WTC11 (cell line): ENCODE measurements around the gene APOL2. TPM values are rescaled to one million over a fixed set of nuclear protein-coding genes. Genes with fewer than 3 reads are reported as not detected.

Experiments
- ATAC-seq: fragments of 200-7000 bp; cut with Tn5 transposase; 2 replicates; pipeline ENCODE4 v1.10.0; 2021; ENCODE audit warnings: mild to moderate bottlenecking, moderate library complexity
- CTCF ChIA-PET: fragments of 300-600 bp; sonication (Branson Sonifier 250); formaldehyde crosslinking; loops from one replicate; lab custom pipeline; 2021; ENCODE audit warnings: antibody characterized with exemption; lab: Charles Lee
- POLR2A ChIA-PET: fragments of 350-600 bp; sonication (Branson Sonifier 250); formaldehyde crosslinking; loops from one replicate; lab custom pipeline; 2021; ENCODE audit warnings: antibody characterized with exemption; lab: Charles Lee
- DNase-seq: peaks from one replicate; pipeline ENCODE4 v3.0.0; 2021; ENCODE audit warnings: low spot score
- H3K27ac Mint-ChIP-seq: 2 replicates; pipeline ENCODE4 v1.8.0; 2021; ENCODE audit warnings: mixed read lengths
- H3K27me3 Mint-ChIP-seq: 2 replicates; pipeline ENCODE4 v1.8.0; 2021; ENCODE audit warnings: low read depth, mild to moderate bottlenecking, moderate library complexity, mixed read lengths
- H3K36me3 Mint-ChIP-seq: 2 replicates; pipeline ENCODE4 v1.8.0; 2021; ENCODE audit warnings: mixed read lengths
- H3K4me1 Mint-ChIP-seq: 2 replicates; pipeline ENCODE4 v1.8.0; 2022; ENCODE audit warnings: mixed read lengths
- H3K4me3 Mint-ChIP-seq: 2 replicates; pipeline ENCODE4 v1.8.0; 2021; ENCODE audit warnings: mild to moderate bottlenecking, moderate library complexity, mixed read lengths
- H3K9me3 Mint-ChIP-seq: 2 replicates; pipeline ENCODE4 v1.8.0; 2021; ENCODE audit warnings: mixed read lengths
- ATF3 ChIP-seq: sonication (generic); formaldehyde crosslinking; conservative IDR thresholded peaks from 2 replicates; pipeline ENCODE4 v1.8.1; 2022; ENCODE audit warnings: mild to moderate bottlenecking, missing genetic modification reagents
- CREM ChIP-seq: sonication (generic); formaldehyde crosslinking; IDR thresholded peaks from 2 replicates; pipeline ENCODE4 v1.8.1; 2022; ENCODE audit warnings: mild to moderate bottlenecking, missing genetic modification reagents, moderate library complexity
- ETV6 ChIP-seq: sonication (generic); formaldehyde crosslinking; IDR thresholded peaks from 2 replicates; pipeline ENCODE4 v1.8.1; 2022; ENCODE audit warnings: mild to moderate bottlenecking, missing genetic modification reagents
- FOXP1 ChIP-seq: sonication (generic); formaldehyde crosslinking; IDR thresholded peaks from 2 replicates; pipeline ENCODE4 v1.8.0; 2022; ENCODE audit warnings: missing genetic modification reagents, mild to moderate bottlenecking, moderate library complexity, borderline replicate concordance
- JUN ChIP-seq: sonication (generic); formaldehyde crosslinking; IDR thresholded peaks from 2 replicates; pipeline ENCODE4 v1.8.0; 2023; ENCODE audit warnings: mild to moderate bottlenecking, missing genetic modification reagents
- MLX ChIP-seq: sonication (generic); formaldehyde crosslinking; IDR thresholded peaks from 2 replicates; pipeline ENCODE4 v1.8.1; 2023; ENCODE audit warnings: mild to moderate bottlenecking, missing genetic modification reagents, moderate library complexity
- NFE2L1 ChIP-seq: sonication (generic); formaldehyde crosslinking; IDR thresholded peaks from 2 replicates; pipeline ENCODE4 v1.8.1; 2023; ENCODE audit warnings: missing genetic modification reagents
- NFYB ChIP-seq: sonication (generic); formaldehyde crosslinking; conservative IDR thresholded peaks from 2 replicates; pipeline ENCODE4 v1.8.0; 2022; ENCODE audit warnings: low read depth, missing genetic modification reagents
- RELA ChIP-seq: sonication (generic); formaldehyde crosslinking; IDR thresholded peaks from 2 replicates; pipeline ENCODE4 v1.8.1; 2022; ENCODE audit warnings: missing genetic modification reagents, mild to moderate bottlenecking, borderline replicate concordance
- SP1 ChIP-seq: sonication (generic); formaldehyde crosslinking; conservative IDR thresholded peaks from 2 replicates; pipeline ENCODE4 v1.8.1; 2022; ENCODE audit warnings: missing genetic modification reagents
- USF1 ChIP-seq: sonication (generic); formaldehyde crosslinking; IDR thresholded peaks from 2 replicates; pipeline ENCODE4 v1.8.0; 2022; ENCODE audit warnings: mild to moderate bottlenecking, missing genetic modification reagents
- ZNF138 ChIP-seq: sonication (generic); formaldehyde crosslinking; conservative IDR thresholded peaks from 2 replicates; pipeline ENCODE4 v1.8.1; 2022; ENCODE audit warnings: mild to moderate bottlenecking, moderate library complexity, missing genetic modification reagents
- ZNF317 ChIP-seq: sonication (generic); formaldehyde crosslinking; IDR thresholded peaks from 2 replicates; pipeline ENCODE4 v1.8.1; 2023; ENCODE audit warnings: low read depth, mild to moderate bottlenecking, moderate library complexity, missing genetic modification reagents, borderline replicate concordance
- ZNF423 ChIP-seq: fragments of 250-450 bp; sonication (Bioruptor Pico); IDR thresholded peaks from 2 replicates; pipeline ENCODE4 v2.1.2; 2022; ENCODE audit warnings: mild to moderate bottlenecking, moderate library complexity
- ZNF532 ChIP-seq: fragments of 250-450 bp; sonication (Bioruptor Pico); IDR thresholded peaks from 2 replicates; pipeline ENCODE4 v1.9.0; 2021; ENCODE audit warnings: mild to moderate bottlenecking, borderline replicate concordance
- ZSCAN18 ChIP-seq: fragments of 250-450 bp; sonication (Bioruptor Pico); IDR thresholded peaks from 2 replicates; pipeline ENCODE4 v2.1.2; 2022; ENCODE audit warnings: mild to moderate bottlenecking, moderate library complexity
- total RNA-seq: library from RNA; stranded (reverse); gene quantifications from 3 replicates; pipeline ENCODE4 v1.2.3, GENCODE V29; 2021
- TF ChIP-seq, protein P1 (sequence below): sonication (generic); formaldehyde crosslinking; IDR thresholded peaks from 2 replicates; pipeline ENCODE4 v1.8.0; 2022; ENCODE audit warnings: mild to moderate bottlenecking, missing genetic modification reagents
- TF ChIP-seq, protein P2 (sequence below): sonication (generic); formaldehyde crosslinking; conservative IDR thresholded peaks from 2 replicates; pipeline ENCODE4 v1.8.1; 2023; ENCODE audit warnings: mild to moderate bottlenecking, low read depth, missing genetic modification reagents, moderate library complexity
- TF ChIP-seq, protein P3 (sequence below): sonication (generic); formaldehyde crosslinking; IDR thresholded peaks from 2 replicates; pipeline ENCODE4 v1.8.0; 2023; ENCODE audit warnings: mild to moderate bottlenecking, missing genetic modification reagents

APOL2 gene
- total RNA-seq, 1 experiment from 2014 or later, result 11.2 TPM

- TF ChIP-seq, protein P1, sequence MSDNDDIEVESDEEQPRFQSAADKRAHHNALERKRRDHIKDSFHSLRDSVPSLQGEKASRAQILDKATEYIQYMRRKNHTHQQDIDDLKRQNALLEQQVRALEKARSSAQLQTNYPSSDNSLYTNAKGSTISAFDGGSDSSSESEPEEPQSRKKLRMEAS, result no peak
- no peak for TF ChIP-seq JUN (CRISPR knock-in tag)
- TF ChIP-seq SP1 (CRISPR knock-in tag), result no peak
- TF ChIP-seq NFYB (CRISPR knock-in tag), result no peak
These were observed 3.7 kb downstream of the APOL2 start (continued) for GRCh38 chr22:36235585-36235984.

GRCh38 chr22:36234919-36235318 lies 4.4 kb downstream of the APOL2 start:
- peaks cover 5% of the 10 kb centered on the region; the same call in 1 of the 2 replicates for H3K9me3 Mint-ChIP-seq
- TF ChIP-seq, protein P2, sequence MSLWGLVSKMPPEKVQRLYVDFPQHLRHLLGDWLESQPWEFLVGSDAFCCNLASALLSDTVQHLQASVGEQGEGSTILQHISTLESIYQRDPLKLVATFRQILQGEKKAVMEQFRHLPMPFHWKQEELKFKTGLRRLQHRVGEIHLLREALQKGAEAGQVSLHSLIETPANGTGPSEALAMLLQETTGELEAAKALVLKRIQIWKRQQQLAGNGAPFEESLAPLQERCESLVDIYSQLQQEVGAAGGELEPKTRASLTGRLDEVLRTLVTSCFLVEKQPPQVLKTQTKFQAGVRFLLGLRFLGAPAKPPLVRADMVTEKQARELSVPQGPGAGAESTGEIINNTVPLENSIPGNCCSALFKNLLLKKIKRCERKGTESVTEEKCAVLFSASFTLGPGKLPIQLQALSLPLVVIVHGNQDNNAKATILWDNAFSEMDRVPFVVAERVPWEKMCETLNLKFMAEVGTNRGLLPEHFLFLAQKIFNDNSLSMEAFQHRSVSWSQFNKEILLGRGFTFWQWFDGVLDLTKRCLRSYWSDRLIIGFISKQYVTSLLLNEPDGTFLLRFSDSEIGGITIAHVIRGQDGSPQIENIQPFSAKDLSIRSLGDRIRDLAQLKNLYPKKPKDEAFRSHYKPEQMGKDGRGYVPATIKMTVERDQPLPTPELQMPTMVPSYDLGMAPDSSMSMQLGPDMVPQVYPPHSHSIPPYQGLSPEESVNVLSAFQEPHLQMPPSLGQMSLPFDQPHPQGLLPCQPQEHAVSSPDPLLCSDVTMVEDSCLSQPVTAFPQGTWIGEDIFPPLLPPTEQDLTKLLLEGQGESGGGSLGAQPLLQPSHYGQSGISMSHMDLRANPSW (CRISPR knock-in tag), result no peak
- no peak for TF ChIP-seq ATF3 (CRISPR knock-in tag)
- TF ChIP-seq MLX (CRISPR knock-in tag), result no peak
- no peak for TF ChIP-seq ZNF138 (CRISPR knock-in tag)
- TF ChIP-seq ZNF317, result no peak
- TF ChIP-seq FOXP1 (CRISPR knock-in tag), result no peak
- TF ChIP-seq, all 79 proteins: peak for 0
- CTCF ChIA-PET, result interaction anchor here (1.0 kb wide), 1 partner anchor 40 kb away, joined by 3 read pairs; no protein-coding TSS in a partner anchor
- ATAC-seq (no peak), DNase-seq (no peak)
- peaks cover 19% of the 10 kb centered on the region for H3K4me1 Mint-ChIP-seq
- no peak overlapping the region for H3K4me3 Mint-ChIP-seq
- peaks cover 6% of the 10 kb centered on the region for H3K36me3 Mint-ChIP-seq
- POLR2A ChIA-PET, result no interaction called here
- H3K27me3 Mint-ChIP-seq, result no peaks in the 10 kb centered on the region; the same call in 1 of the 2 replicates
- H3K27ac Mint-ChIP-seq, result no peak overlapping the region

- Mint-ChIP-seq H3K4me3 (no peak overlapping the region), H3K27me3 (no peaks in the 10 kb centered on the region; the same call in 1 of the 2 replicates), H3K4me1 (peaks cover 15% of the 10 kb centered on the region), H3K27ac (no peak overlapping the region), H3K9me3 (peaks cover 5% of the 10 kb centered on the region; the same call in 1 of the 2 replicates), H3K36me3 (peaks cover 8% of the 10 kb centered on the region)
- DNase-seq (no peak), ATAC-seq (no peak)
- ChIA-PET CTCF (interaction anchor here (0.5 kb wide), 1 partner anchor 43 kb away, joined by 3 read pairs; no protein-coding TSS in a partner anchor), POLR2A (no interaction called here)
- TF ChIP-seq CREM (no peak), MLX (CRISPR knock-in tag) (no peak), RELA (CRISPR knock-in tag) (no peak), ZSCAN18 (CRISPR knock-in tag) (no peak), USF1 (CRISPR knock-in tag) (no peak), ZNF532 (CRISPR knock-in tag) (no peak), ETV6 (CRISPR knock-in tag) (no peak), ZNF423 (CRISPR knock-in tag) (no peak), NFE2L1 (no peak)
- TF ChIP-seq, protein P3, sequence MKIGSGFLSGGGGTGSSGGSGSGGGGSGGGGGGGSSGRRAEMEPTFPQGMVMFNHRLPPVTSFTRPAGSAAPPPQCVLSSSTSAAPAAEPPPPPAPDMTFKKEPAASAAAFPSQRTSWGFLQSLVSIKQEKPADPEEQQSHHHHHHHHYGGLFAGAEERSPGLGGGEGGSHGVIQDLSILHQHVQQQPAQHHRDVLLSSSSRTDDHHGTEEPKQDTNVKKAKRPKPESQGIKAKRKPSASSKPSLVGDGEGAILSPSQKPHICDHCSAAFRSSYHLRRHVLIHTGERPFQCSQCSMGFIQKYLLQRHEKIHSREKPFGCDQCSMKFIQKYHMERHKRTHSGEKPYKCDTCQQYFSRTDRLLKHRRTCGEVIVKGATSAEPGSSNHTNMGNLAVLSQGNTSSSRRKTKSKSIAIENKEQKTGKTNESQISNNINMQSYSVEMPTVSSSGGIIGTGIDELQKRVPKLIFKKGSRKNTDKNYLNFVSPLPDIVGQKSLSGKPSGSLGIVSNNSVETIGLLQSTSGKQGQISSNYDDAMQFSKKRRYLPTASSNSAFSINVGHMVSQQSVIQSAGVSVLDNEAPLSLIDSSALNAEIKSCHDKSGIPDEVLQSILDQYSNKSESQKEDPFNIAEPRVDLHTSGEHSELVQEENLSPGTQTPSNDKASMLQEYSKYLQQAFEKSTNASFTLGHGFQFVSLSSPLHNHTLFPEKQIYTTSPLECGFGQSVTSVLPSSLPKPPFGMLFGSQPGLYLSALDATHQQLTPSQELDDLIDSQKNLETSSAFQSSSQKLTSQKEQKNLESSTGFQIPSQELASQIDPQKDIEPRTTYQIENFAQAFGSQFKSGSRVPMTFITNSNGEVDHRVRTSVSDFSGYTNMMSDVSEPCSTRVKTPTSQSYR (CRISPR knock-in tag), result no peak
These were observed 5.1 kb downstream of the APOL2 start for GRCh38 chr22:36234213-36234612.
